ENCODE results near the gene ANKFN1. TPM values are rescaled to one million over a fixed set of nuclear protein-coding genes. Genes with fewer than 3 reads are reported as not detected.

The ANKFN1 gene
- total and polyA plus RNA-seq, 3 donors from 2014 or later = 3.7 to 11.4 (median 5.1) TPM

- Histone ChIP-seq H3K4me3 (no peak overlapping the region), H3K4me1 (no peaks in the 10 kb centered on the region), H3K9me3 (no peaks in the 10 kb centered on the region), H3K36me3 (ENCODE audit: low read depth, missing control alignments) (no peaks in the 10 kb centered on the region), H3K27ac (no peak overlapping the region), H3K27me3 (no peaks in the 10 kb centered on the region)
- WGBS, 2 donors = 37 to 71% methylated on average over 6 of the region's 6 CpGs
- intact Hi-C loops (cut with DNase I; ENCODE audit: low total_unique reads) = no loop called here
- peak; percentile 30 for DNase-seq
- TF ChIP-seq CTCF (IDR thresholded peaks at IDR 0.05) (no peak), POLR2A (IDR thresholded peaks at IDR 0.05) (no peak)
Observed at GRCh38 chr17:56184650-56185049, 31.4 kb downstream of the ANKFN1 start.

GRCh38 chr17:56185491-56186221 is 32.4 kb downstream of the ANKFN1 start:
- 78 to 80% methylated on average over 6 of the region's 6 CpGs for WGBS, 2 donors
- Histone ChIP-seq H3K36me3 (ENCODE audit: low read depth, missing control alignments) (no peaks in the 10 kb centered on the region), H3K27me3 (no peaks in the 10 kb centered on the region), H3K4me1 (no peaks in the 10 kb centered on the region), H3K27ac (no peak overlapping the region), H3K4me3 (no peak overlapping the region), H3K9me3 (no peaks in the 10 kb centered on the region)
- intact Hi-C loops (cut with DNase I; ENCODE audit: low total_unique reads) = no loop called here
- TF ChIP-seq CTCF (IDR thresholded peaks at IDR 0.05) = no peak
- TF ChIP-seq POLR2A (IDR thresholded peaks at IDR 0.05) = no peak
- DNase-seq = no peak

GRCh38 chr17:56186222-56186786 is 33.0 kb downstream of the ANKFN1 start:
- Histone ChIP-seq H3K36me3 (ENCODE audit: low read depth, missing control alignments) (no peaks in the 10 kb centered on the region), H3K9me3 (no peaks in the 10 kb centered on the region), H3K27ac (no peak overlapping the region), H3K4me1 (no peaks in the 10 kb centered on the region), H3K4me3 (no peak overlapping the region), H3K27me3 (no peaks in the 10 kb centered on the region)
- DNase-seq = no peak
- 88 to 90% methylated on average over 7 of the region's 7 CpGs for WGBS, 2 donors
- intact Hi-C loops (cut with DNase I; ENCODE audit: low total_unique reads) = no loop called here
- no peak for TF ChIP-seq CTCF (IDR thresholded peaks at IDR 0.05)
- TF ChIP-seq POLR2A (IDR thresholded peaks at IDR 0.05) = no peak

GRCh38 chr17:56203430-56203829 is 50.2 kb downstream of the ANKFN1 start:
- Histone ChIP-seq H3K27ac (no peak overlapping the region), H3K4me3 (peak overlapping the region in 1 of 2 donors; percentile 5), H3K27me3 (no peaks in the 10 kb centered on the region), H3K9me3 (no peaks in the 10 kb centered on the region), H3K4me1 (no peaks in the 10 kb centered on the region), H3K36me3 (ENCODE audit: low read depth, missing control alignments) (no peaks in the 10 kb centered on the region)
- TF ChIP-seq POLR2A (IDR thresholded peaks at IDR 0.05) = no peak
- TF ChIP-seq CTCF (IDR thresholded peaks at IDR 0.05) = no peak
- no peak for DNase-seq
- intact Hi-C loops (cut with DNase I; ENCODE audit: low total_unique reads) = no loop called here
- 45 to 70% methylated on average over 5 of the region's 5 CpGs for WGBS, 2 donors

GRCh38 chr17:56206351-56206750 is 53.1 kb downstream of the ANKFN1 start:
- WGBS, 2 donors = 85 to 90% methylated on average over 6 of the region's 6 CpGs
- Histone ChIP-seq H3K9me3 (no peaks in the 10 kb centered on the region), H3K27me3 (no peaks in the 10 kb centered on the region), H3K36me3 (ENCODE audit: low read depth, missing control alignments) (no peaks in the 10 kb centered on the region), H3K4me1 (no peaks in the 10 kb centered on the region), H3K4me3 (no peak overlapping the region), H3K27ac (no peak overlapping the region)
- TF ChIP-seq CTCF (IDR thresholded peaks at IDR 0.05) (no peak), POLR2A (IDR thresholded peaks at IDR 0.05) (no peak)
- DNase-seq = no peak
- intact Hi-C loops (cut with DNase I; ENCODE audit: low total_unique reads) = no loop called here
